ENCODE data around the gene SMLR1. TPM values are rescaled to one million over a fixed set of nuclear protein-coding genes. Genes with fewer than 3 reads are reported as not detected.

The SMLR1 gene
- total and polyA plus RNA-seq, 4 donors = 20.8 to 65.2 (median 39.6) TPM

DNA sequence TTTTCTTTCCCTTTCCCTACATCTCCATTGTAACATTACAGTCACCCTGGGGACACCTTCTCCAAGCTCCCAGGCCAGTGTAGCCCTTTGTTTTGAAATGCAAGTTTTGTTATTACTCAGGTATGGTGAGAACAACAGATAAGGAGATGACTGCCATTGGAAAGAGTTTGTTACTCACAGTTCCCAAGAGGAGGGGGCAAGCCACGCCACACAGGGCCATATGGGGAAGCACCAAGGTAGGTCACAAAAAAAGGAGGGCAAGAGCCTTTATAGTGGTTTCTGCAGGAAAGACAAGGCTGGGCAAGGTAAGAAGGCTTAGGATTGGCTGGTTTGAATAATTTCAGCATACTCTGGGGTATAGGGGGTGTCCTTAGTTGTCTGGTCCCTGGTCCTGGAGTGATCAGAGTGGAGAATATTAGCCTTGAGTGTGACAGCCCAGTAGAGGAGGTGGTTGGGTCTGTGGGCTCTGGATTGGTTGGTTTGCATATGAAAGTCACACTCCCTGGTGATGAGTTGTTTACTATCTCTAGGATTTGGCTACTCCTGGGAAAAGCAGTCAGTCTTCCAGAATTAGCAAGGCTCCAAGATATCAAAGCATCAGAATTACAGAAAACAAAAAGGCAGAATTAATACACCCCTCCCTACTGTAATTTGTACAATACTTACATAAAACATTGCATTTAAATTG lies 33.1 kb upstream of the SMLR1 start:
- no peak overlapping the region for H3K4me3 ChIP-seq (ENCODE audit: low read depth in 1 of 3, low read length in 3 of 3)
- no peaks in the 10 kb centered on the region for H3K9me3 ChIP-seq (ENCODE audit: control insufficient read depth in 4 of 4, low read length in 3 of 4)
- H3K36me3 ChIP-seq (ENCODE audit: control insufficient read depth in 4 of 4, insufficient read depth in 3 of 4, low read depth in 1 of 4, low read length in 3 of 4) = no peaks in the 10 kb centered on the region
- 95% methylated on average over 1 of the region's 1 CpG for WGBS
- H3K27me3 ChIP-seq (ENCODE audit: control insufficient read depth in 4 of 4, insufficient read depth in 4 of 4, low read length in 3 of 4) = no peaks in the 10 kb centered on the region
- no peak for DNase-seq (ENCODE audit: low spot score)
- H3K9ac ChIP-seq (ENCODE audit: low read depth in 1 of 2, low read length in 2 of 2) = no peak overlapping the region
- peaks cover 0 to 7% (median 5%) of the 10 kb centered on the region in 4 donors for H3K4me1 ChIP-seq (ENCODE audit: control insufficient read depth in 4 of 4, insufficient read depth in 4 of 4, low read length in 3 of 4)
- no peak overlapping the region for H3K27ac ChIP-seq (ENCODE audit: low read depth in 1 of 2, low read length in 2 of 2)
- no peak for TF ChIP-seq JUND (IDR thresholded peaks at IDR 0.05)
- no peak for TF ChIP-seq HNF4G (IDR thresholded peaks at IDR 0.05)
- TF ChIP-seq MAX (IDR thresholded peaks at IDR 0.05) = no peak
- no peak for TF ChIP-seq ZBTB33 (IDR thresholded peaks at IDR 0.05)
- TF ChIP-seq REST (IDR thresholded peaks at IDR 0.05) = no peak
- no peak for TF ChIP-seq NR2F2 (IDR thresholded peaks at IDR 0.05)
- no peak for TF ChIP-seq HNF4A (conservative IDR thresholded peaks at IDR 0.05)
- no peak for TF ChIP-seq SP1 (IDR thresholded peaks at IDR 0.05)
- TF ChIP-seq, protein P1, sequence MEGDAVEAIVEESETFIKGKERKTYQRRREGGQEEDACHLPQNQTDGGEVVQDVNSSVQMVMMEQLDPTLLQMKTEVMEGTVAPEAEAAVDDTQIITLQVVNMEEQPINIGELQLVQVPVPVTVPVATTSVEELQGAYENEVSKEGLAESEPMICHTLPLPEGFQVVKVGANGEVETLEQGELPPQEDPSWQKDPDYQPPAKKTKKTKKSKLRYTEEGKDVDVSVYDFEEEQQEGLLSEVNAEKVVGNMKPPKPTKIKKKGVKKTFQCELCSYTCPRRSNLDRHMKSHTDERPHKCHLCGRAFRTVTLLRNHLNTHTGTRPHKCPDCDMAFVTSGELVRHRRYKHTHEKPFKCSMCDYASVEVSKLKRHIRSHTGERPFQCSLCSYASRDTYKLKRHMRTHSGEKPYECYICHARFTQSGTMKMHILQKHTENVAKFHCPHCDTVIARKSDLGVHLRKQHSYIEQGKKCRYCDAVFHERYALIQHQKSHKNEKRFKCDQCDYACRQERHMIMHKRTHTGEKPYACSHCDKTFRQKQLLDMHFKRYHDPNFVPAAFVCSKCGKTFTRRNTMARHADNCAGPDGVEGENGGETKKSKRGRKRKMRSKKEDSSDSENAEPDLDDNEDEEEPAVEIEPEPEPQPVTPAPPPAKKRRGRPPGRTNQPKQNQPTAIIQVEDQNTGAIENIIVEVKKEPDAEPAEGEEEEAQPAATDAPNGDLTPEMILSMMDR (IDR thresholded peaks at IDR 0.05; ENCODE audit: low read depth, low read length, missing input control) = no peak
- TF ChIP-seq GABPA (IDR thresholded peaks at IDR 0.05 in 1 of 2, conservative IDR thresholded peaks at IDR 0.05 in 1 of 2) = no peak
- TF ChIP-seq, protein P2, sequence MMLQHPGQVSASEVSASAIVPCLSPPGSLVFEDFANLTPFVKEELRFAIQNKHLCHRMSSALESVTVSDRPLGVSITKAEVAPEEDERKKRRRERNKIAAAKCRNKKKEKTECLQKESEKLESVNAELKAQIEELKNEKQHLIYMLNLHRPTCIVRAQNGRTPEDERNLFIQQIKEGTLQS (IDR thresholded peaks at IDR 0.05) = no peak
- no peak for TF ChIP-seq YY1 (IDR thresholded peaks at IDR 0.05)
- no peak for TF ChIP-seq FOXA2 (IDR thresholded peaks at IDR 0.05)
- no peak for TF ChIP-seq TAF1 (conservative IDR thresholded peaks at IDR 0.05)
- no peak for TF ChIP-seq FOXA1 (IDR thresholded peaks at IDR 0.05)
- TF ChIP-seq RAD21 (IDR thresholded peaks at IDR 0.05) = no peak
- no peak for TF ChIP-seq RXRA (IDR thresholded peaks at IDR 0.05)
- no peak for TF ChIP-seq EGR1 (IDR thresholded peaks at IDR 0.05; ENCODE audit: low read depth in 2 of 2)

All from liver (tissue), 9 donors.